GM19328 (cell line): ENCODE data around the gene RPP38.

Experiments used
- ATAC-seq: cut with Tn5 transposase; IDR thresholded peaks from one replicate; pipeline ENCODE4 v1.9.1; 2021; ENCODE audit warnings: mild to moderate bottlenecking, moderate library complexity; ENCODE audit not compliant: unreplicated experiment

RPP38 gene

GRCh38 chr10:15149042-15149771, 52.1 kb downstream of the RPP38 start:
- no peak for ATAC-seq

GRCh38 chr10:15150563-15150962, 53.4 kb downstream of the RPP38 start:
- no peak for ATAC-seq

- no peak for ATAC-seq
These were observed 55.4 kb downstream of the RPP38 start for GRCh38 chr10:15152556-15152955.
